GM12874 (cell line): ENCODE results near the gene PCGF3.

Source experiments
- TF ChIP-seq, protein P1 (sequence below): IDR thresholded peaks from 2 replicates; pipeline ENCODE4 v1.5.1; 2011; ENCODE audit warnings: low read depth, mild to moderate bottlenecking, control low read depth, low read length, moderate library complexity; ENCODE audit not compliant: insufficient read depth

Gene PCGF3

DNA sequence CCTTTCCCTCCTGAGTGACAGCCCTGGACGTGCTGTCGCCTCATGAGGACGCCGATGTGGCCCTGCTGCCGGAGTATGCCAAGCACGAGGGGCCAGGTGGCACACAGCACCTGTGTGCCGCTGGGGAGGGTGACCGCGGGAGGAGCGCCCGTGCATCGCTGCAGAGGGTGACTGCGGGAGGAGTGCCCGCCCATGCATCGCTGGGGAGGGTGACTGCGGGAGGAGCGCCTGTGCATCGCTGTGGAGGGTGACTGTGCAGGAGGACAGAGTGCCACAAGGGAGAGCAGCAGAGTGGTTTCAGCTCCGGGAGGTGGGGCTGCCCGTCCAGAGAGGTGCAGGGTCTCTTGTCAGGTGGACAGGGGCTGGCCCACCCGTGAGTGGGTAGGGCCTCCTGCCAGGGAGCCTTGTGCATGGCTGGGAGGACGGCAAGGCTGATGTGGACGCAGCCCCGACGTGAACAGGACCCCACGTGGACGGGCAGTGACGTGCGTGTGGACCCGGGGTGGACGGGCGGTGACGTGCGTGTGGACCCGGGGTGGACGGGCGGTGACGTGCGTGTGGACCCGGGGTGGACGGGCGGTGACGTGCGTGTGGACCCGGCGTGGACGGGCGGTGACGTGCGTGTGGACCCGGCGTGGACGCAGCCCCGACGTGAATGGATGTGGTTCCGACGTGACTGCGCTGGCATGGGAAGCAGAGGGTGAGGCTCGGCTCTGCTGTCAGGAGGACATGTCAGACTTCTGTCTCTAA lies 14.7 kb downstream of the PCGF3 start:
- TF ChIP-seq, protein P1, sequence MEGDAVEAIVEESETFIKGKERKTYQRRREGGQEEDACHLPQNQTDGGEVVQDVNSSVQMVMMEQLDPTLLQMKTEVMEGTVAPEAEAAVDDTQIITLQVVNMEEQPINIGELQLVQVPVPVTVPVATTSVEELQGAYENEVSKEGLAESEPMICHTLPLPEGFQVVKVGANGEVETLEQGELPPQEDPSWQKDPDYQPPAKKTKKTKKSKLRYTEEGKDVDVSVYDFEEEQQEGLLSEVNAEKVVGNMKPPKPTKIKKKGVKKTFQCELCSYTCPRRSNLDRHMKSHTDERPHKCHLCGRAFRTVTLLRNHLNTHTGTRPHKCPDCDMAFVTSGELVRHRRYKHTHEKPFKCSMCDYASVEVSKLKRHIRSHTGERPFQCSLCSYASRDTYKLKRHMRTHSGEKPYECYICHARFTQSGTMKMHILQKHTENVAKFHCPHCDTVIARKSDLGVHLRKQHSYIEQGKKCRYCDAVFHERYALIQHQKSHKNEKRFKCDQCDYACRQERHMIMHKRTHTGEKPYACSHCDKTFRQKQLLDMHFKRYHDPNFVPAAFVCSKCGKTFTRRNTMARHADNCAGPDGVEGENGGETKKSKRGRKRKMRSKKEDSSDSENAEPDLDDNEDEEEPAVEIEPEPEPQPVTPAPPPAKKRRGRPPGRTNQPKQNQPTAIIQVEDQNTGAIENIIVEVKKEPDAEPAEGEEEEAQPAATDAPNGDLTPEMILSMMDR: no peak

DNA sequence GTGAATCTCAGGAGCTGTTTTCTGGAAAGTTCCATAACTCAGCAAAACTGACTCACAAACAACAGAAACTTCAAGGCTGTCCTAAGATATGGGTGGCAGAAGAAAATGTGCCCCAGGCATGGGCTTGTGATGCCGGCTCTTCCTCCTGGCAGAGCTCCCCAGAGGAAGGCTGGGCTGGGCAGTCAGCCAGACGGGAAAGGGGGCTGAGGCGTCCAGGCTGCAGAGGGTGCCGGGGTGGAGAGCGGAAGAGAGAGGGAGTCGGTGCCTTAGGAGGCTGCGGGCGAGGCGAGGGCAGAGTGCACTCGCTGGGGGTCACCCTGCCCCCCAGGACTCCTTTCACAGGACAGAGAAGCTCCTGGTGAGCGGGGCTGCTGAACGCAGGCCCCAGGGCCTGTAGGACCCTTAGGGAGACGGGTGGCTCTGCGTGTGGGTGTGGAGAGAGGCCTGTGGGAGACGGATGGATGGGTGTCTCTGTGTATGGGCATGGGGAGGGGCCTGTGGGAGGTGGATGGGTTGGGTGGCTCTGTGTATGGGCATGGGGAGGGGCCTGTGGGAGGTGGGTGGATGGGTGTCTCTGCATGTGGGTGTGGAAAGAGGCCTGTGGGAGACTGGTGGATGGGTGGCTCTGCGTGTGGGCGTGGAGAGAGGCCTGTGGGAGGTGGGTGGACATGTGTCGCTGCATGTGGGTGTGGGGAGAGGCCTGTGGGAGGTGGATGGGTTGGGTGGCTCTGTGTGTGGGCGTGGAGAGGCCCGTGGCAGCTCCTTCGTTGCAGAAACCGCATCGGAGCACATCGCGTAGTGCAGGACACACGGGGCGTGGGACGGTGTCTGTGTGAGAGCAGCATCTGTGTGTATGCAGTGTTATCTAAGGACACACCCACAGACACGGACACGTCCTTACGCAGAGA lies 15.9 kb downstream of the PCGF3 start:
- TF ChIP-seq, protein P1: no peak

DNA sequence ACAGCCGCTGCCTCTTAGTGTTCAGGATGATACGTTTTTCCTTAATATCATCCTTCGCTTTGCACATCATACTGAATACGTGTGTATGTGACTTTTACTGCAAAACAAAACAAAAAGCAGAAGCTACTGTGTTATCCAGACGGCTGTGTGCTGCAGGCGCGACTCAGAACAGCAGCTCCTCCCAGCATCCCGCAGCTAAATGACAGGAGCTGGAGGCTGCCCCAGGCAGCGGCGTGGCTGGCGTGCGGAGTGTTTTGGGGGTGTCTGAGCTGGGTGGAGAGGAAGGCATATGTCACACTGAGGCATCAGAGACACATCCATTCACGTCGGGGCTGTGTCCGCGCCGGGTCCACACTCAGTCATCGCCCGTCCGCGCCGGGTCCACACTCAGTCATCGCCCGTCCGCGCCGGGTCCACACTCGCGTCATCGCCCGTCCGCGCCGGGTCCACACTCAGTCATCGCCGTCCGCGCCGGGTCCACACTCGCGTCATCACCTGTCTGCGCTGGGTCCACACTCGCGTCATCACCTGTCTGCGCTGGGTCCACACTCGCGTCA lies 16.6 kb downstream of the PCGF3 start:
- TF ChIP-seq, protein P1: no peak

DNA sequence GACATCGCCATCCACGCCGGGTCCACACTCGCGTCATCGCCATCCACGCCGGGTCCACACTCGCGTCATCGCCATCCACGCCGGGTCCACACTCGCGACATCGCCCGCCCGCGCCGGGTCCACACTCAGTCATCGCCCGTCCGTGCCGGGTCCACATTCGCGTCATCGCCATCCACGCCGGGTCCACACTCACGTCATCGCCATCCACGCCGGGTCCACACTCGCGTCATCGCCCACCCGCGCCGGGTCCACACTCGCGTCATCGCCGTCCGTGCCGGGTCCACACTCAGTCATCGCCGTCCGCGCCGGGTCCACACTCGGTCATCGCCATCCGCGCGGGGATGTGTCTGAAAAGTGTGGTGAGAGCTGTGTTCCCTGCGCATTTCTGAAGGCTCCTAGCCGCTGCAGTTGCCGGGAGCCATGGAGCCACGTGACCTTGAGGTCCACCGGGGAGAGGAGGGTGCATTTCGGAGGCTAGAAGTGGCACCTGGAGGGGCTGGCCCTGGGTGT lies 17.3 kb downstream of the PCGF3 start:
- TF ChIP-seq, protein P1: no peak

DNA sequence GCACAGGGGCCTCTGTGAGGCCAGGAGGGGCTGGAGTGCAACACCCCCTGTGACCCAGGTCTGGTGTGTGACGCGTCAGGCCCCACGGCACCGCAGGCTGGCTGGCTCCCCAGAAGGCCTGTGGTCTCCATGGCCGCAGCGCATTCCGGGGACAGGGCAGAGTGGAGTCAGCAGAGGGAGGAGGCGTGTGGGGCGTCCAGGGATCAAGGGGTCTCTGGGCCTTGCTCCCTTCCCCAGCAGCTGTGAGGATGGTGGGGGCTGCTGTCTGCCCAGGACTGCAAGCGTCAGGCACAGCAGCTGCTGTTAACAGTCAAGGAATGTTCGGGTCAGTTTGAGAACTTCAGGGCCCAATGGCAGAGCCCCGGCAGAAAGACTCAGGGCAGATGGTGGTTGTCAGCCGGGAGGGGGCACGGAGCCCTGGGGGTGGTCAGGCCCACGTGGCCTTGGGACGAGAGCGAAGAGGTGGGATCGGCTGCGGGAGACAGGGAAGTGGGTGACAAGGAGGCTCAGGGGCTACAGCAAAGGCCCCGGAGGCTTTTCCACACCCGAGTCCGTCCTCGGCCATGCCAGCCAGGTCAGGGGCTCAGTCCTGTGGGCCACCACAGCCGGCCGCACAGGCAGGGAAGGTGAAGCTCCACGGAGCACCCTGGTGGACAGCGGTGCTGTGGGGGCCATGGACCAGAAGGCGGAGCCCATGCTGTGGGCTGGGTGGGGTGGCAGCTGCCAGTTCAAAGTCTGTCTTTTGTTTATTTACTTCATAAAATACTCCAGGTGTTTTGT lies 18.3 kb downstream of the PCGF3 start:
- TF ChIP-seq, protein P1: no peak

DNA sequence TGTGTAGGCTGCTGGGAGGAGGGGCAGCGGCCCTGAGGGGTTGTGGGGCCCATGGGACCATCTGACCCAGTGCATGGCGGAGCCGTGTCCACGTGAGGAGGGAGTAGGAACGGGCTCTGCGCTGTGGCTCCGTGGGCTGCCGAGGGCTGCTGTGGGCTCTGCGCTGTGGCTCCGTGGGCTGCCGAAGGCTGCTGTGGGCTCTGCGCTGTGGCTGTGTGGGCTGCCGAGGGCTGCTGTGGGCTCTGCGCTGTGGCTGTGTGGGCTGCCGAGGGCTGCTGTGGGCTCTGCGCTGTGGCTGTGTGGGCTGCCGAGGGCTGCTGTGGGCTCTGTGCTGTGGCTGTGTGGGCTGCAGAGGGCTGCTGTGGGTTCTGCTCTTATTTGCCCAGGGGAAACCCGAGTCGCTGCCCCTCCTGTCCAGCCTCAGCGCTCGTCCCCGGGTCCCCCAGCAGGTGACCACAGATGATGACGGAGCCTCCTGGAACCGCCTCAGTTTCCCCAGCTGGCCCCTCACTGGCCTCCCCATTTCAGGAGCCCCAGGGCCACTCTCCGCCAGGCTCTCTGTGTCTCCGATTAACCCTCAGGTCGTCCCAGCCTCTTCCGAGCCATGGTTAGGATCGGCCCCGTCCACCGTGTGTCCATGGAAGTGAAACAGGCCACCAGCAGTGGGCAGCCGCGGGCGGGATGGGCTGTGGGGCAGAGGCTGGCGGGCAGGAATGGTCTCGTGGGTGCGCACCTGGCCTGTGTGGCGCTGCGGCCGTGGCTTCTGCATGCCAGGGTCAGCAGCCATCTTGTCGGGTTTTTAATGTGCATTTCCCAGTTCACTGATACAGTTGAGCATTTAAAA lies 20.0 kb downstream of the PCGF3 start:
- TF ChIP-seq, protein P1: no peak
